HG02884 (cell line): Measurements from ENCODE around the gene RNF8.
"Not testable (repeated sequence)": the region's sequence is repeated elsewhere in the genome, so short reads cannot be mapped to it uniquely, and the experiment has no call there.

Experiments
- ATAC-seq: cut with Tn5 transposase; IDR thresholded peaks from one replicate; pipeline ENCODE4 v1.9.1; 2021; ENCODE audit warnings: mild to moderate bottlenecking, moderate library complexity; ENCODE audit not compliant: unreplicated experiment

RNF8 gene, protein sequence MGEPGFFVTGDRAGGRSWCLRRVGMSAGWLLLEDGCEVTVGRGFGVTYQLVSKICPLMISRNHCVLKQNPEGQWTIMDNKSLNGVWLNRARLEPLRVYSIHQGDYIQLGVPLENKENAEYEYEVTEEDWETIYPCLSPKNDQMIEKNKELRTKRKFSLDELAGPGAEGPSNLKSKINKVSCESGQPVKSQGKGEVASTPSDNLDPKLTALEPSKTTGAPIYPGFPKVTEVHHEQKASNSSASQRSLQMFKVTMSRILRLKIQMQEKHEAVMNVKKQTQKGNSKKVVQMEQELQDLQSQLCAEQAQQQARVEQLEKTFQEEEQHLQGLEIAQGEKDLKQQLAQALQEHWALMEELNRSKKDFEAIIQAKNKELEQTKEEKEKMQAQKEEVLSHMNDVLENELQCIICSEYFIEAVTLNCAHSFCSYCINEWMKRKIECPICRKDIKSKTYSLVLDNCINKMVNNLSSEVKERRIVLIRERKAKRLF

DNA sequence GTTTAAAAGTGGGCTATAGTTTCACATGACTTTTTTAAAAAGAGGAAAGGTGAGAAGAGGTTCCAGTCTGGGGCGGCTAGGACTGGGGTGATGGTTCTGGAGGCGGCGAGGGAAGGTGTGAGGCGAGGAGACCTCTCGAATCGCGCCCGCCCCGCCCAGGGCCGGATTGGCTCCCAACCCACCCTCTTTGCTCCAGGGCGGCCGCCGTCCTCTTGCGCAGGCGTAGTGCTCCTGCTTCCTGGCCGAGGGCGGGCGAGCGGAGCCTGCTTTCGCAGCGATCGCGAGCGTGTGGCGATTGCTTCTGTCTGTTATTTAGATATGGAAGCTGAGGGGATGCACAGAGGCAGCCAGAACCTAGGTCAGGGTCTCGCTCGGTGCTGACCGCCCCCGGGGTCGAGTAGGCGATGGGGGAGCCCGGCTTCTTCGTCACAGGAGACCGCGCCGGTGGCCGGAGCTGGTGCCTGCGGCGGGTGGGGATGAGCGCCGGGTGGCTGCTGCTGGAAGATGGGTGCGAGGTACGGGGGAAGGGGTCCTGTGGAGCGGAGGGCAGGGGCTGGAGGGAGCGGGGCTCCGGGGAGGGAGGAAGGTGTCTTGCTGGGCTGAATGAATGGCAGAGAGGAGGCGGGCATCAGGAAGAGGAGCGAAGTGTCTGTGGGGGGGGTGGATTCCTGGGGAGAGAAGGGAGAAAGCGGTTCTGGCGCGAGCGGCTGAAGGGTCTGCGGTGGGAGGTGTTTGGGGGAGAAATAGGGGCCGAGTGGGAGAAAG lies at the start of gene RNF8:
RNF8 (plus strand) TSS at position 223 of the 765 bp plus-strand sequence; CDS start at position 405, 182 bp downstream.
- peak; percentile 85 for ATAC-seq

DNA sequence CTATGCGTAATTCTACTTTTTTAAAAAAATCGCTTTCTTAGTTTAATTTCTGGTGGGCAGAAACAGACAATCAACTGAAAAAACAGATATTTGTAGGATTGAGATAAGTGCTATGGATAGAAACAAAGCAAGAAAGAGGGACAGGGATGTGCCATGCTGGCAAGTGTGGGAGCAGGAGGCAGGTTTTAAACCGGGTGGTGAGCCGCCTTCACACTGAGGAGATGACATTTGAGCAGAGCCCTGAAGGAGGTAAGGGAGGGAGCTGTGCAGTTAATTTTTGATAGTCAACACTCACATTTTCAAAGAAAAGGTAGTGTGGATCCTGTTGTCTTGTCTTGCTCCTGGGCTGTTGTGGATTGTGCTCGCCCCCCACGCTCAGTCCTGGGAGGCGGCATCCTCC lies 49.0 kb upstream of the RNF8 start:
- ATAC-seq, result no peak

DNA sequence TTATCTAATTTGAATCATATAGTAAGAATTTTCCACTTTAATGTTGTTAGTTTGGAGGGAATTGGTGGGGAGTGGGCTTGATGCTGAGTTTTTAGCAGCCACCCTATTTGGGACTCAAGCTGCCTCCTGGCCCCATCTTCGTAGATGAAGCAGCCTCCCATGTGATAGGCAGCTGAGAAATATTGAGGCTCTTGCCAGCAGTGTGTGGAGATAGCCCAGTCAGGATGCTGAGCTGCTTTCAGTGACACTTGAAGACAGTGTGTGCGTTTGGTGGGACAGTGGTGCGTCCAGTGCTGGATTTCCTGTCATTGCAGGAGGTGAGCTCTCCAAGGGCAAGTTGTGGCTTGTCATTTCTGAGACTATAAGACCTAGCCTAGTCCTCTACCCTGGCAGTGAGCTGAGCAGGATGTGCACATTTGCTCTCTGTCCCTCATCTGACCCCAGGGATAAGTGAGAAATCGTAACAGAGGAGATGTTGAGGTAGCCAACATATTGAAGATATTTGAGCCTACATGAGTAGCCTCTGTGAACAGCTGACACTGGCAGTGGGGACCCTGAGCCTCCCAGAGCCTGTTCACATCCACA lies 47.9 kb upstream of the RNF8 start:
- no peak for ATAC-seq

DNA sequence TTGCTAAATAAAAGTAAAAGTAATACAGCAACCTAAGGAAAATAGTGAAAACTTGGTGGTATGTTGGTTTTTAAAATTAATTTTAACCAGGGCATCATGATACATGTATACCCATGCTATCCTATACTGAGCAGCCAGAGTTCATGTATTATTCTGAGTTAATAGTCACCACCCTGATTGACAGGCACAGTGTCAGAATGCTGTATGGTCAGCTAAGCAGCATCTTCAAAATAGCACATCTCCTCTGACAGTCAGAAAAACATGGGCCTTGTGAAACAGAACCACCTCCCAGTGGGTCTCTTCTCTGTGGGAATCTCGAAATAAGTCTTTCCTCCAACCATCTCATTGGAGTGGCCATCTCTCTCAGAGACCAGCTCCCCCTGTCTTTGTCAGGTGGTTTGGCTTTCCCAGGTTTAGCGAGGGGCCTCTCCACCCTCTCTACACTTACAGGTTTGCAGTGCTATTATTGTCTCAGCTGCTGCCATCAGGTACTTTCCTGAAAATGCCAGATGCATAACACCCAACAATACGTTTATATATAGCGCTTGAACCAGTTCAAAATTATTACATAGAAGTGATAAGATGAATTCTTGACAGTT lies 47.1 kb upstream of the RNF8 start:
- ATAC-seq, result no peak

DNA sequence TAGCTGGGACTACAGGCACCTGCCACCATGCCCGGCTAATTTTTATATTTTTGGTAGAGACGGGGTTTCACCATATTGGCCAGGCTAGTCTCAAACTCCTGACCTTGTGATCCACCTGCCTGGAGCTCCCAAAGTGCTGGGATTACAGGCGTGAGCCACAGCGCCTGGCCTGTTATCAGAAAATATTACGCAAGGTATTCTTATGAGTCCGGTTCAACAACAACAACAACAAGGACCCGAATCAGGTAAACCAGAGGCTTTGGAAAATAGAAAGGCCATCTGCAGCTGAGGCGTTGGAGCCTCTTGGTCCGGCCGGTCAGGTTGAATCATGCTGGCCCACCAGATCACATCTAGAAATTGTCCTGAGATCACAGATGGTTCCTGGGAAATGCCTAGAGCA lies 46.3 kb upstream of the RNF8 start:
- ATAC-seq, result not testable (repeated sequence)

DNA sequence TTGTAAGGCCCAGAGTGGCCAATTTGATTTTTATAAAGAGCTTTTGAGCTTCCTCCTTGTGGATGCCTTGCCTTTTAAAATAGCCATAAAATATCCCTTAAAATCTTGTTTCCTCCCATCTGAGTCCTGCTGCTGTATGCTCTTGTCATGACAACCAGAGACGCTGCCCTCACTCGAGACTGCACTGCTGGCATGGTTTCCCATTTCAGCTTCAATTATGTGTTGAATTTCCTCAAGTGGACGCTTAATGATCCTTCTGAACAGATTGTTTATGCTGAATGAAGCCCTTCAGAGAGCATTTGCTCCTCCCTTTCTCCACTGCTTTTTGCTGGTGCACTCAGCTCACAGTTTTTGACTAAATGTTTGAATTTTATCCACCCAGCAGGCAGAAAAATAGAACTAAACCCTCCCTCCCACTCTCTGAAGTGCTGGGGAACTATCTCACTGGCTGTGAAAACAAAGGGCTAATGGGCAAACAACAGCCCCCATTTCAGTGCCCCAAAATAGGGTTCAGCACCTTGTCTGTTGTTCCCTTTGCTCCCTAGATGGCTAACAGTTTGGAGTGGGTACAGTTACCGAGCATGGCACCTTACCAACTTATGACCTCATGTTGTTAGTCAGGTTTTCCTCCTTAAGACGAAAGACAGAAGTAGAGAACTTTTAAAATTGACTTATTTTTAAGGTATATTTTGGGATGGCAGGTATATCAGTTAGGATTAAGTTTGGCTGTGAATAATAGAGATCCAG lies 45.5 kb upstream of the RNF8 start:
- no peak for ATAC-seq

DNA sequence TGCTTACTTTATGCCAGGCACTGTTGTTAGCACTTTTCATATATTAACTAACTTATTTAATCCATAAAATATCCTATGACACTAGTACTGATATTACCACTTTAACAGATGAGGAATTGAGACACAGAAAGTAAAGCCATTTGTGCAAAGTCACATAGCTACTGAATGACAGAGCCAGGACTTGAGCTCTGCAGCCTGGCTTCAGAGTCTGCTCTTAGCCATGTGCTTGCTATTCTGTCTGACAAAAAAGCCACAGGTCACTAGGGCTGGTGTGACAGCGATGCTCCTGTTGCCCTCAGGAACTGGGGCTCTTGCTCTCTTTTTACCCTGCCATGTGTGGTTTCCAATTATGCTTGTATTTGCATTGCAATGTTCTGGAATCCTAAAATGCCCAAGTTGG lies 44.7 kb upstream of the RNF8 start:
- ATAC-seq, result no peak

DNA sequence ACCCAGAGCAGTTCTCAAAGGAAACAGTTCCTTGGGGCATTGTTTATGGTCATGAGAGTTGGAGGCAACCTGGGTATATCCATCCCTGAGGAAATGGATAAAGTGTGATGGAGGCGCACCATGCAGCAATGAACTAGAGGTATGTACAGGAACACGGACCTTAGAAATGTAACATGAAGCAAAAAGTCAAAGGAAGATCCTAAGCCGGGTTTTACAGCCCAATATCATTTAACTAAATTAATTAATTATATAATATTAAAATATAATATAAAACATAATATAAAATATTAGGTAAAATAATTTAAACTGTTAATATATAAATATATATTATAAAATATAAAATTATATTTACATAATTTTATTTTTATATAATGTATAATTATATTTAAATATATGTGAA lies 44.1 kb upstream of the RNF8 start:
- ATAC-seq, result no peak

DNA sequence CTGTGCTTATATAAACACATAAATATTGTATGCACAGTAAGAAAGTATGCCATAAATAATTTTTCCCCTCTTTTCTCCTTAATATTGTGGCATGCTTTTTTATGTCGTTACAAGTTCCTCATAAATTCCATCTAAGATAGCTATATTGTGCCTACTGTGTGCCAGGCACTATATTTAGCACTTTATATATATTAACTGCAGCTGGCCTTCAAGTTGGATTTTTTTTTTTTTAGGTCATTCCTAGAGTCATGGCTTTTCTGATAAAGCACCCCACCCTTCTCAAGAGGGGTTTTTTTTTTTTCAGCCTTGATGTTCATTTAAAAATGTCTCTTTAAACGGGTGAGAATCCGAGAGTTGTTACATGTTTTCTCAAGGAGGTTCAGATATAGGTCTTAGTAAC lies 42.8 kb upstream of the RNF8 start:
- ATAC-seq, result no peak

DNA sequence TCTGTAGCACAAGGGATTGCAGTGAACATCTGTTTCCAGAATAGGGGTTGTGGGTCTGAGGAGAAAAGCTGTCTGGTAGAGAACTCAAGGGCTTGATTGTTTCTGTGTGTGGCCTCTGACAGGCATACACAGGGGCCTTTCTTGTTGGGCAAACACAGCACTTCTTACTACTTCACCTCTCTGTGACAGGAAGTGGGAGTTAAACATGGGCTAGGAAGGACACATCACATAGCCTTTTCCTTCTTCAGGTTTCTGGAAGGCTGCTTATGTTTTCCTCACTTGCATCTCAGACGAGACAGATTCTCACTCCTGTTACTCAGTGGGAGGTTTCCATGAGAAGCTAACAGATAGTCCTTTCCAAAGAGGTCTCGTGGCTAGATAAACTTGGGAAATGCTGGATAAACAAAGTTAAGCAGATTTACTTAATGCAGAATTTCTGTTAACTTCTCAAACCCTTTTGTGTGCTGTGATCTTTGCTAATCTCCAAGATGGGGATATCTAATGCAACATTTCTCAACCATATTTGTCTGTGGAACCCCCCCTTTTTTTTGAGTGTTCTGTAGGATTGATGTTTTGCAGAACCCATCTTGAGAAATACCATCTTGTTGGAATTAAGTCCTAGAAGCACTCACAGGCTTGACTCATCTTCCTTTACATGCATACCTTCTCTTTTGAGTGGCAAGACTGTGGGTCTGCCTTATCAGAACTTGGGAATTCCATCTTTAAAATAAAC lies 41.9 kb upstream of the RNF8 start:
- ATAC-seq, result no peak

DNA sequence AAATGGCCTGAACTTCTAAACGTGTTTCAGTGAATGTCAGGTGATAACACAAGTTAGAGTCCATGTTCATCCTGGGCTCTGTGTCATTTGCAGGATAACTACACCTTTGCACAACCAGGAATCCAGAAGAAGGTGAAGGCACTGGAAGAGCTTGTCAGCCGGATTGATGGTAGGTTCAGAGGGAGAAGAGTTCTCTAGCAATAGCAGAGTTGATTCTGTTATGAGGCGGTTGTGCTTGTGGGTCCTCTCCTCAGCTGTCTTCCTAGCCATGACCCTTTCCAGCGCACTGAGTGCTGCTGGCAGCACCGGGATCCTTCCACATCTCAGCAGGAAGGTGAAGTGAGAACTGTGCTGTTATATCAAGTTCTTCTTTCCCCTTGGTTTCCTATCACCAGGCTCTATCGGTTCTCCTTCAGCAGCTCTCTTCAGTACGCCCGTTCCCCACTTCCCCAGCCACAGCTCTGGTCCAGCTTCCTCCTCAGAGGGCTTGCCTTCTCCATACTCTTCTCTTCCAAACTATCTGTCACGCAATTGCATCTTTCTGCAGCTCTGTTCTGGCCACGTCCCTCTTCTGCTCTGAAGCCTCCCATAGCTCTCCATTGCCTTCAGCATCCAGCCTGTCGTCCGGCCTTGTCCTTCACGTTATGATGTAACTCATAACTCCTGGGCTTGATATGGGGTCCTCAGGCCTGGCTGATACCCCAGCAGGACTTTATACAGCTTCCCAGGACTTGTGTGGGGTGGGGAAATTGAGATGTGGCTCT lies 39.9 kb upstream of the RNF8 start:
- no peak for ATAC-seq

DNA sequence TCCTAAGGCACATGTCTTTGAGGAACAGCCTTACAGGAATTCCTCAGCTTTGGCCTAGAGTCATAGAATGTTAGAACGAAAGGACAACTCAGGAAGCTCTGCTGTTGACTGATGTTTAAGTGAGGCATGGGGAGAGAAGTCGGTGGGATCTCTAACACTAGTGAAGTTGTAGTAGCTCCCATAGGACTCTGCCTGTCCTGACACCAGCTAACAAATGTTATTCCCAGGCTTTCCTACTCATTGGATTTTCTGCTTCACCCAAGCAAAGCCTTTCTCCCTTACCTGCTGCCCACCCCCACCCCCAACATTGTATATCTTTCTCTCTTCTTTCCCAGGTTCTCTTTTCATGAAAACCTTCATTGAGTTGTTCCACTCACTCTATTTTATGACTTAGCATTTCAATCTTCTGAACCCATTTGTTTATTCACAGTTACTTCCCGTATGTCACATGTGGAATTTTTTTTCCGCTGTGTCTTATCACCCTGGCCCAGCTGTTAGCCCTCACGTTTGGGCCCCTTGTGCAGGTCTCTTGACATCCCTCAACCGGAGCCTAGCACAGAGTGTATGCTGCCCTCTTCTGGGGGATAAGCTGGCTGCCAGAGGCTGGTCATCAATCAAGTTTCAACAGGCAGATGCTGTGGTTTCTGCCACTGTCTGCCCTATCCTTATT lies 39.2 kb upstream of the RNF8 start:
- ATAC-seq, result no peak

DNA sequence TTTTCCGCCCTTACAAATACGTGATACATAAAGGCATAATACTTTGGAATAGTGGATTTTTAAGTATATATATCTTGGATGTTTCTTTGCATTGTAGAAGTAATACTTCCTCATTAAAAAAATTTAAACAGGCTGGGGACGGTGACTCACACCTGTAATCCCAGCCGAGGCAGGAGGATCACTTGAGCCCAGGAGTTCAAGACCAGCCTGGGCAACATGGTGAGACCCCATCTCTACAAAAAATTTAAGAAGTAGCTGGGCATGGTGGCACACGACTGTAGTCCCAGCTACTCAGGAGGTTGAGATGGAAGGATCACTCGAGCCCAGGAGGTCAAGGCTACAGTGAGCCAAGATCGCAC lies 38.6 kb upstream of the RNF8 start:
- ATAC-seq, result no peak

DNA sequence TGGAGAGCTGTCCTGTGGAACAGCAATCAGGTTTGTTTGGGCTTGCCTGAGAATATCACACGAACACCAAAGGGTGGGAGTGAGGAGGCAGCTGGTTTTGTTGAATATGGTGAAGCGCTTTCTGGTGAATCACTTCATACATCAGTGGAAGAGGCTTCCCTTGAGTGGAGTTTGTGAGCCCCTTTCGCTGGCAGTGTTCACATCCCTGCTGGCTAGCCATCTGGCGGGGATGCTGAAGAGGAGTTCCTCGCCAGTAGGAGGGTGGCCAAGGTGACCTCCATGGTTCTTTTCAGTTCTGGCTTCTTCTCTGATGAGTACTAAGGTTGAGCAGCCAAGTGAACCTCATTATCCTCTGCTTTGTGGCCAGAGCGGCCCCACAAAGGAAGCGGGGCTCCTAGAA lies 37.7 kb upstream of the RNF8 start:
- no peak for ATAC-seq

DNA sequence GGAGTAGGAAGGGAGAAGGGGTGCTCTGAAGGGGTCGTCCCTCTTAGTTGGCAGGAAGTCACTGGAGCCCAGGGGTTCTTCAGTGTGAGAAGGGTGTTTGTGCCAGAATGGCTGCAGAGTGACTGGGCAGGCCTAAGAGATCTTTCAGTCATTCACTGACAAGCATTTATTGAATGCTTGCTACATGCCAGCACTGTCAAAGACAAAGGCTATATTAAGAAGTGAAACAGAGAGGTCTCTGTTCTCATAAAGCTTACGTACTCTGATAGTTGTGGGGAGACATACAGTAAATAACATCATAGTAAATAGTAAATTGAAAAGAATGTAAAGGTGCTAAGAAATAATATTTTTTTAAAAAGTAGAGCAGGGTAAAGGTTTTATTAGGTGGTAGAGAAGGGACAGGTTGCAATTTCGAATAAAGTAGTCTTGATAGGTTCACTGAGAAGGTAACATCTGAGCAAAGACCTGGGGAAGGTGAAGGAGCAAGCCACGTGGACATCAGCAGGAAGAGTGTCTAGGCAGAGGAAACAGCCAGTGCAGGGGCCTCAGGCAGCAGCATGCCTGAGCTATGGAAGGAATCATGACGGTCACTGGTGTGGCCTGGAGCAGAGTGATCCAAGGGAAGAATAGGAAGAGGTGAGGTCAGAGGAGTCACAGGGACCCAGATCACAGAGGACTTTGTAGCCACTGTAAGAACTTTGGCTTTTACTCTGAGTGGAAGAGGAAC lies 36.3 kb upstream of the RNF8 start:
- ATAC-seq, result no peak

DNA sequence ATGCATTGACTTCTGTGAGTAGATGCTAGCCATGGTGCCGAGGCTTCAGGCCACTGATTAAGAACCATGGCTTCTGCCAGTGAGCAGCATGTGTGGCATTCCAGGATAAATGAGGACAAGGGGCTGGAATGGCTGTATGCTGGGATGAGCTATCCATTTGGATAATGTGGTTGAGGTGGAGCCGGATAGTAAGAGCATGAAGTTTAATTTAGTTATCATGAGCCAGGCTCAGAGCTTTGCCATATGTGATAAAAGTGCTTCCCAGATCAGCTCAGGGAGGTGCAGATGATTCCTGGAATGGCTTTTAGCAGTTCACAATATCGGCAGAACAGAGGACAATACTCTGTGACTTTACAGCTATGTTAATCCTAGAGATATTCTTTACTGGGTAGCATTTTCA lies 34.6 kb upstream of the RNF8 start:
- ATAC-seq, result no peak

DNA sequence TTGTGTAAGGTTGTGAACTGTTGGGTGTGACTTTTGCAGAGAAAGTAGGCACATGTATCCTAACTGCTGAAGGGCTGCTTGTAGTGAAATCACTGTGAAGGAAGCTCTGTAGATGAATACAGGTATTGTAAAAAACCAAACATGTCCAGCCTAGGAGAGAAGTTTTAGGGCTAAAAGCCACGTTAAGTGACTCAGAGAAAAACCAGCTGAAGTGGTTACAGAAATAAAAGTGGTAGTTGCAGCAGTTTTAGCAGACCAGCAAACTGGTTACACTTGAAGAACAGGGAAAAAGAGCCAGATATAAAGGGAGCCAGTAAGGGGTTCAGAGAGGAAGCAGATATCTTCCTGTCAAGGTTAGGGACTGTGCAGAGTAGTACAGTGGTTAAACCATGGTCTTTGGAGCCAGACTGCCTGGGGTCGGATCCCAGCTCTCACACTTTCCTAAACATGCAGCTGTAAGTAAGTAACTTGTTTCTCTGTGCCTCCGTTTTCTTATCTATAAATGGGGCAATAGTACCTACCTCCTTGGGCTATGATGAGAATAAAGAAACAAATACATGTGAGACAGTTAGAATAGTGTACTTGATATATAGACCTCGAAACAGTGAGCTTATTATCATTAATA lies 33.8 kb upstream of the RNF8 start:
- ATAC-seq, result no peak

DNA sequence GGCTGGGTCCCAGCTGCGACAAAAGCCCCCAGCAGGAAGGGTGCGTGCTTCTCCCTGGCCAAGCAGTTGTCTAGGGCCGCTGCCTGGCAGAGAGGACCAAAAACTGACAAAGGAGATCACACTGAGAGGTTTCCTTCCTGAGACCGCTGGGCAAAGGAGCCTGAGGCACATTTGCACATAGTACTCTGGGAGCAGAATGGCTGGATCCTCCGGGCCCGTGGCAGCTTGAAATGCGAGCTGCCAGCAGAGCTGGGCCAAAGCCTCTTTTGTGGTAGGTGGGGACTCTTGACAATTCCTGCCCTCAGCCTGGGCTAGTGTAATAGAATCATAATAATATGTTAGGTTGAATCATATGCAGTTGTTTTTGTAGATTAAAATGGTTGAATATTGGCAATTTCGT lies 33.1 kb upstream of the RNF8 start:
- ATAC-seq, result no peak
